ENCODE measurements around the gene RNPS1.

- TF ChIP-seq CTCF (IDR thresholded peaks at IDR 0.05; ENCODE audit: low read depth, low read length) (no peak), POLR2A (IDR thresholded peaks at IDR 0.05; ENCODE audit: extremely low read depth, insufficient read length) (no peak), MAX (IDR thresholded peaks at IDR 0.05; ENCODE audit: low read depth, low read length) (no peak)
Observed at GRCh38 chr16:2210009-2210332, 58.0 kb downstream of the RNPS1 start.

Data from NB4 (cell line).